Caco-2 (cell line): ENCODE measurements around the gene DYRK4. TPM values are rescaled to one million over a fixed set of nuclear protein-coding genes. Genes with fewer than 3 reads are reported as not detected.

Experiments used
- BruUV-seq: library from RNA; stranded (reverse); fragments of 400-500 nt; replicated peaks from 2 replicates; lab custom pipeline; 2021; lab: Mats Ljungman, UMichigan
- CTCF ChIA-PET: fragments of 300-600 bp; sonication (Branson Sonifier 250); formaldehyde crosslinking; loops from one replicate; lab custom pipeline; 2022; ENCODE audit warnings: antibody characterized with exemption; lab: Charles Lee
- POLR2A ChIA-PET: fragments of 300-600 bp; sonication (Branson Sonifier 250); formaldehyde crosslinking; loops from one replicate; lab custom pipeline; 2022; ENCODE audit warnings: antibody characterized with exemption; lab: Charles Lee
- DNase-seq, 2 experiments: peaks; one replicate each; pipeline versions ENCODE4 v3.0.0 to v3.0.0-alpha.2; 2020 to 2022
- H3K27me3 ChIP-seq: replicated peaks from 2 replicates; pipeline ENCODE4 v1.6.0; 2011; ENCODE audit warnings: low read length; ENCODE audit not compliant: control insufficient read depth, insufficient read depth
- H3K36me3 ChIP-seq: 2 replicates; pipeline ENCODE4 v1.5.1; 2011; ENCODE audit warnings: low read length; ENCODE audit not compliant: control insufficient read depth, insufficient read depth
- H3K4me1 ChIP-seq: fragments of 250-450 bp; sonication (Bioruptor Pico); 2 replicates; pipeline ENCODE4 v1.5.1; 2020; ENCODE audit warnings: mild to moderate bottlenecking
- H3K4me3 ChIP-seq: 2 replicates; pipeline ENCODE4 v1.5.1; 2011; ENCODE audit warnings: low read depth, mild to moderate bottlenecking, control low read depth, low read length
- H3K9me3 ChIP-seq: fragments of 250-450 bp; sonication (Bioruptor Pico); 2 replicates; pipeline ENCODE4 v1.5.1; 2020; ENCODE audit warnings: mild to moderate bottlenecking, moderate library complexity
- H3K27ac Mint-ChIP-seq: one replicate; pipeline ENCODE4 v1.8.0; 2022; ENCODE audit warnings: mixed read lengths; ENCODE audit not compliant: unreplicated experiment
- H3K27me3 Mint-ChIP-seq: one replicate; pipeline ENCODE4 v1.8.0; 2022; ENCODE audit warnings: mixed read lengths; ENCODE audit not compliant: insufficient read depth, unreplicated experiment
- H3K36me3 Mint-ChIP-seq: one replicate; pipeline ENCODE4 v1.8.0; 2022; ENCODE audit warnings: mild to moderate bottlenecking, mixed read lengths; ENCODE audit not compliant: insufficient read depth, unreplicated experiment
- H3K4me1 Mint-ChIP-seq: one replicate; pipeline ENCODE4 v1.8.0; 2022; ENCODE audit warnings: low read depth, mixed read lengths; ENCODE audit not compliant: unreplicated experiment
- H3K4me3 Mint-ChIP-seq: one replicate; pipeline ENCODE4 v1.8.0; 2022; ENCODE audit warnings: mild to moderate bottlenecking, moderate library complexity, mixed read lengths; ENCODE audit not compliant: unreplicated experiment
- H3K9me3 Mint-ChIP-seq: one replicate; pipeline ENCODE4 v1.8.0; 2022; ENCODE audit warnings: mixed read lengths; ENCODE audit not compliant: unreplicated experiment
- intact Hi-C: fragments of 100-400 bp; cut with micrococcal nuclease; formaldehyde crosslinking; loops from one replicate; pipeline ENCODE4 v1.10.0; 2022; ENCODE audit not compliant: unreplicated experiment
- total RNA-seq: library from RNA; stranded (reverse); gene quantifications from 2 replicates; pipeline ENCODE4 v1.2.3, GENCODE V29; 2022
- TF ChIP-seq, protein P1 (sequence below), 2 experiments: fragments of 200-600 bp in 1 of 2; IDR thresholded peaks; 1 replicate in 1 of 2; 2 replicates in 1 of 2; pipeline versions ENCODE4 v1.5.1 to v1.8.0; 2011 to 2022; ENCODE audit warnings: antibody characterized with exemption in 1 of 2, control low read depth in 1 of 2, inconsistent platforms in 1 of 2, low read depth in 1 of 2, low read length in 1 of 2, mild to moderate bottlenecking in 1 of 2, moderate library complexity in 1 of 2; ENCODE audit not compliant: insufficient read depth in 1 of 2, severe bottlenecking in 1 of 2, unreplicated experiment in 1 of 2

The DYRK4 gene
- total RNA-seq, 1 experiment from 2014 or later: 7.7 TPM

DNA sequence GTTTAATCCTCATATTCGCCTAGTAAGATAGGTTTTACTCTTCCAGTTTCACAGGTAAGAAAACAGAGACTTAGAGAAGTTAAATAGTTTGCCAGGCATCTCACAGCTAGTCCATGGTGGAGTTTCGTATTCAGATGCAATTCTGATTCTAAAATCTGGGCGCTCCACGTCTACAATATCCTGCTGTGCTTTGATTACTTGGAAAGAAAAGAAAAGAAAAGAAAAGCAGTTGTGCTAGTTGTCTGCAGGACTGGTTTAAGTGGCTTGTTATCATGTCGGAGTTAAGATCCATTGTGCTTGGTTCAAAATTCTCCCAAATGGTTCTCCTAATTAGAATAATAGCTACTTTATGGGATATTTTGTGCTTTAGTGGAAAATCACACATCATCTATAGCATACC is 68.3 kb downstream of the DYRK4 start:
- no peak for DNase-seq
- intact Hi-C loops: no loop called here
- Histone ChIP-seq H3K27me3 (no peaks in the 10 kb centered on the region), H3K9me3 (no peaks in the 10 kb centered on the region), H3K36me3 (no peaks in the 10 kb centered on the region), H3K4me1 (no peaks in the 10 kb centered on the region), H3K4me3 (no peak overlapping the region)
- no TSS peak for BruUV-seq
- ChIA-PET POLR2A (interaction anchor here (0.6 kb wide), 1 partner anchor 29 kb away, joined by 4 read pairs; no protein-coding TSS in a partner anchor), CTCF (no interaction called here)
- Mint-ChIP-seq H3K4me1 (no peaks in the 10 kb centered on the region), H3K4me3 (no peak overlapping the region), H3K27me3 (peaks cover 23% of the 10 kb centered on the region), H3K27ac (no peak overlapping the region), H3K9me3 (no peaks in the 10 kb centered on the region), H3K36me3 (no peaks in the 10 kb centered on the region)
- TF ChIP-seq, protein P1, sequence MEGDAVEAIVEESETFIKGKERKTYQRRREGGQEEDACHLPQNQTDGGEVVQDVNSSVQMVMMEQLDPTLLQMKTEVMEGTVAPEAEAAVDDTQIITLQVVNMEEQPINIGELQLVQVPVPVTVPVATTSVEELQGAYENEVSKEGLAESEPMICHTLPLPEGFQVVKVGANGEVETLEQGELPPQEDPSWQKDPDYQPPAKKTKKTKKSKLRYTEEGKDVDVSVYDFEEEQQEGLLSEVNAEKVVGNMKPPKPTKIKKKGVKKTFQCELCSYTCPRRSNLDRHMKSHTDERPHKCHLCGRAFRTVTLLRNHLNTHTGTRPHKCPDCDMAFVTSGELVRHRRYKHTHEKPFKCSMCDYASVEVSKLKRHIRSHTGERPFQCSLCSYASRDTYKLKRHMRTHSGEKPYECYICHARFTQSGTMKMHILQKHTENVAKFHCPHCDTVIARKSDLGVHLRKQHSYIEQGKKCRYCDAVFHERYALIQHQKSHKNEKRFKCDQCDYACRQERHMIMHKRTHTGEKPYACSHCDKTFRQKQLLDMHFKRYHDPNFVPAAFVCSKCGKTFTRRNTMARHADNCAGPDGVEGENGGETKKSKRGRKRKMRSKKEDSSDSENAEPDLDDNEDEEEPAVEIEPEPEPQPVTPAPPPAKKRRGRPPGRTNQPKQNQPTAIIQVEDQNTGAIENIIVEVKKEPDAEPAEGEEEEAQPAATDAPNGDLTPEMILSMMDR (IDR thresholded peaks at IDR 0.05; ENCODE audit: insufficient read depth in 1 of 2, low read depth in 1 of 2, low read length in 1 of 2, severe bottlenecking in 1 of 2, unreplicated experiment in 1 of 2): no peak

DNA sequence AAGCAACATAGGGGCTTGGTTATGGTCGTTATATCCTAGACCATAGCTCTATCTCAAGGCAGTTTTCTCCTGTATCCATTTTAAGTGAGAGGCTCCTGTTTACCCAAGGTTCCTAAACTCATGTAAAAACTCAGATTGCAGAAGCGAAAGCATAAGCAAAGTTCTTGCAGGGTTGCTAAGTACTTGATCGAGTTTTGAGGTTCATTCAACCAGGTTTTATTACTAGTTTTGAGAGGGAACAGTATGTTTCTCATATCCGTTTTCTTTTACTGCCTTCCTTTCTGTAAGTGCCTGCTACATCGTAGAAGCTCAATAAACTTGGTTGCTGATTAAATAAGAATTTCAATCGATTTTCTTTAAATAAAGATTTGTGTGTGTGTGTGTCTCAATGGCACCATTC is 81.7 kb downstream of the DYRK4 start:
- H3K27me3 Mint-ChIP-seq: peaks cover 13% of the 10 kb centered on the region

DNA sequence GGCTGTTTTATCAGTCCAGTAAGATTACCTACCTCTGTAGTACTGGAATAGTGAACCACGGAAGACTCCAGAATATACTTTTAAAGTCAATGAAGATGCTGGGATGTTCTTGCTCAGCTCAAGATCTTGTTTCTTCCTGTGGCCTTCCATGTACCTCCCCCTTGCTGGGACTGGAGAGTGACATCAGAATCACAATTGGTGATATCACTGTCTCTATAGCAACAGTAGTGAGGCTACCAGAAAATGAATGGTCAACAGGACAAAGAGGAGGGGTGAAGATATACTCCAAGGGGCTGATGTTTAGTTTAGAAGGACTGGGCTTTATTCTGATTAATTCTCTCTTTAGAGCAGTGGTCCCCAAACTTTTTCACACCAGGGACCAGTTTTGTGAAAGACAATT is 83.0 kb downstream of the DYRK4 start:
- intact Hi-C loops: no loop called here
- no TSS peak for BruUV-seq
- POLR2A ChIA-PET: no interaction called here

More for the DNA sequence above, 81.7 kb downstream of the DYRK4 start:
- Histone ChIP-seq H3K27me3 (no peaks in the 10 kb centered on the region), H3K4me3 (no peak overlapping the region), H3K4me1 (peaks cover 7% of the 10 kb centered on the region), H3K9me3 (no peaks in the 10 kb centered on the region), H3K36me3 (no peaks in the 10 kb centered on the region)
- DNase-seq: no peak
- Mint-ChIP-seq H3K36me3 (no peaks in the 10 kb centered on the region), H3K4me3 (no peak overlapping the region), H3K4me1 (no peaks in the 10 kb centered on the region), H3K9me3 (no peaks in the 10 kb centered on the region), H3K27ac (no peak overlapping the region)
- ChIA-PET POLR2A (no interaction called here), CTCF (no interaction called here)
- TF ChIP-seq, protein P1 (IDR thresholded peaks at IDR 0.05; ENCODE audit: insufficient read depth in 1 of 2, low read depth in 1 of 2, low read length in 1 of 2, severe bottlenecking in 1 of 2, unreplicated experiment in 1 of 2): no peak
- no TSS peak for BruUV-seq
- intact Hi-C loops: no loop called here

More for the DNA sequence above, 83.0 kb downstream of the DYRK4 start:
- H3K9me3 Mint-ChIP-seq: no peaks in the 10 kb centered on the region
- CTCF ChIA-PET: no interaction called here
- TF ChIP-seq, protein P1 (IDR thresholded peaks at IDR 0.05; ENCODE audit: insufficient read depth in 1 of 2, low read depth in 1 of 2, low read length in 1 of 2, severe bottlenecking in 1 of 2, unreplicated experiment in 1 of 2): no peak
- H3K27me3 Mint-ChIP-seq: peaks cover 9% of the 10 kb centered on the region
- H3K4me3 ChIP-seq: no peak overlapping the region
- H3K27ac Mint-ChIP-seq: no peak overlapping the region
- peaks cover 7% of the 10 kb centered on the region for H3K4me1 ChIP-seq
- peaks cover 9% of the 10 kb centered on the region for H3K36me3 Mint-ChIP-seq
- DNase-seq: no peak
- no peaks in the 10 kb centered on the region for H3K27me3 ChIP-seq
- no peaks in the 10 kb centered on the region for H3K9me3 ChIP-seq
- no peak overlapping the region for H3K4me3 Mint-ChIP-seq
- H3K36me3 ChIP-seq: no peaks in the 10 kb centered on the region
- peaks cover 6% of the 10 kb centered on the region for H3K4me1 Mint-ChIP-seq
